Measurements from ENCODE around the gene ATP8B1. TPM values are rescaled to one million over a fixed set of nuclear protein-coding genes. Genes with fewer than 3 reads are reported as not detected.

The ATP8B1 gene
- total RNA-seq, 1 donor from 2014 or later, result 38.7 TPM

GRCh38 chr18:57836557-57836956 lies 33.4 kb upstream of the ATP8B1 start:
- H3K4me3 Mint-ChIP-seq (ENCODE audit: unreplicated experiment), result no peak overlapping the region
- DNase-seq (ENCODE audit: extremely low spot score, unreplicated experiment), result no peak
- no peak for TF ChIP-seq CTCF (IDR thresholded peaks at IDR 0.05)
- no peaks in the 10 kb centered on the region for H3K36me3 Mint-ChIP-seq (ENCODE audit: unreplicated experiment)
- H3K27me3 Mint-ChIP-seq (ENCODE audit: unreplicated experiment), result no peaks in the 10 kb centered on the region
- H3K4me1 Mint-ChIP-seq (ENCODE audit: unreplicated experiment), result peaks cover 50% of the 10 kb centered on the region
- no peak overlapping the region for H3K27ac Mint-ChIP-seq (ENCODE audit: unreplicated experiment)
- H3K9me3 Mint-ChIP-seq (ENCODE audit: unreplicated experiment), result no peaks in the 10 kb centered on the region

- H3K27ac Mint-ChIP-seq (ENCODE audit: unreplicated experiment), result no peak overlapping the region
- peaks cover 44% of the 10 kb centered on the region for H3K4me1 Mint-ChIP-seq (ENCODE audit: unreplicated experiment)
- H3K36me3 Mint-ChIP-seq (ENCODE audit: unreplicated experiment), result no peaks in the 10 kb centered on the region
- TF ChIP-seq CTCF (IDR thresholded peaks at IDR 0.05), result no peak
- H3K27me3 Mint-ChIP-seq (ENCODE audit: unreplicated experiment), result no peaks in the 10 kb centered on the region
- no peak for DNase-seq (ENCODE audit: extremely low spot score, unreplicated experiment)
- H3K4me3 Mint-ChIP-seq (ENCODE audit: unreplicated experiment), result no peak overlapping the region
- no peaks in the 10 kb centered on the region for H3K9me3 Mint-ChIP-seq (ENCODE audit: unreplicated experiment)
These were observed 32.8 kb upstream of the ATP8B1 start for GRCh38 chr18:57835904-57836303.

- DNase-seq (ENCODE audit: extremely low spot score, unreplicated experiment), result no peak
- Mint-ChIP-seq H3K27me3 (ENCODE audit: unreplicated experiment) (no peaks in the 10 kb centered on the region), H3K36me3 (ENCODE audit: unreplicated experiment) (no peaks in the 10 kb centered on the region), H3K4me3 (ENCODE audit: unreplicated experiment) (no peak overlapping the region), H3K4me1 (ENCODE audit: unreplicated experiment) (peaks cover 32% of the 10 kb centered on the region), H3K27ac (ENCODE audit: unreplicated experiment) (no peak overlapping the region), H3K9me3 (ENCODE audit: unreplicated experiment) (no peaks in the 10 kb centered on the region)
- no peak for TF ChIP-seq CTCF (IDR thresholded peaks at IDR 0.05)
These were observed 31.5 kb upstream of the ATP8B1 start for GRCh38 chr18:57834616-57835015.

GRCh38 chr18:57833441-57834101 lies 30.5 kb upstream of the ATP8B1 start:
- Mint-ChIP-seq H3K27ac (ENCODE audit: unreplicated experiment) (peak overlapping the region; percentile 75), H3K27me3 (ENCODE audit: unreplicated experiment) (no peaks in the 10 kb centered on the region), H3K4me1 (ENCODE audit: unreplicated experiment) (peaks cover 24% of the 10 kb centered on the region), H3K36me3 (ENCODE audit: unreplicated experiment) (no peaks in the 10 kb centered on the region), H3K4me3 (ENCODE audit: unreplicated experiment) (peak overlapping the region; percentile 48), H3K9me3 (ENCODE audit: unreplicated experiment) (no peaks in the 10 kb centered on the region)
- DNase-seq (ENCODE audit: extremely low spot score, unreplicated experiment), result no peak
- no peak for TF ChIP-seq CTCF (IDR thresholded peaks at IDR 0.05)

- no peak for TF ChIP-seq CTCF (IDR thresholded peaks at IDR 0.05)
- Mint-ChIP-seq H3K36me3 (ENCODE audit: unreplicated experiment) (no peaks in the 10 kb centered on the region), H3K27me3 (ENCODE audit: unreplicated experiment) (no peaks in the 10 kb centered on the region), H3K27ac (ENCODE audit: unreplicated experiment) (peak overlapping the region; percentile 75), H3K4me3 (ENCODE audit: unreplicated experiment) (no peak overlapping the region), H3K9me3 (ENCODE audit: unreplicated experiment) (no peaks in the 10 kb centered on the region), H3K4me1 (ENCODE audit: unreplicated experiment) (peaks cover 15% of the 10 kb centered on the region)
- no peak for DNase-seq (ENCODE audit: extremely low spot score, unreplicated experiment)
These were observed 29.6 kb upstream of the ATP8B1 start for GRCh38 chr18:57832730-57833129.

Measured in osteocyte (in vitro differentiated cells).